GM19239 (cell line): ENCODE results near the gene FAR1.

Experiments
- DNase-seq: peaks from one replicate; pipeline ENCODE4 v3.0.0; 2011; ENCODE audit warnings: low spot score; ENCODE audit not compliant: insufficient read length
- FAIRE-seq: peaks from 2 replicates; lab custom pipeline; 2011; peaks lifted over from hg19 to GRCh38; lab: Jason Lieb, UNC

FAR1 gene

DNA sequence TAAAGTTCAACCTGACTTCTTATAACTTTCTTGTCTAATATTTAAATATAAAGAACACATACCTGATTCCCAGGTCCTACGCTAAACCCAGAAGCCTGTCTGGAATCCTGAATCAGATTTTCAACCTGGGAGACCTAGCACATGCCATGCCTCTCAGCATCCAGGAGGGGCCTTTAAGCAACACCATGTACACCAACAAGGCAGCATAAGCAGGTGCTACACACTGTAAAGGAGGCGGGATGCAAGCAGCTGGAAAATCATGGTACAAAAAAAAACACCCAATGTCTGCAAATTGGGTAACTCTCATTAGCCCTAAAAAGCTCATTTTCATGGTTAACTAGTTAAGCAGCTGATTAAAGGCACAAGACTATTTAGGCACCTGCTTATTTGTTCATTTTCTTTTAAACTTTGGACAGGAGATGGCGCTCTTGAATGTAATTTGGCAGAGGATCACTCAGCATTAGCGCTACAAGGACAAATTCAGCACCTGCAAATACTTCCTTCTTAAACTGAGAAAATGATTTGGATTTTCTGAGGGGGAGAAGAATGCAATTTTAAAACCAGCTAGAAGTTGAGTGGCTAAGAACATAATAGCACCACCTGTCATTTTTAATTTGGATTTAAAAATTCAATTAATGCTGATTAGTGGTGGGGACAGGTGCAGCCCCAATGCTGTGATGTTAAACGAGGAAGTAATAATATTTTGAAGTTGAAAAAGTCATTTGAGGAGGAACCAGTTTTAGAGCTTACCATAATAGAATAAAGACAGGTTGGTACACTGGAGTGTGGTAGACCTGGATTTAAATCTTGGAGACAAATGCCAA lies 104.0 kb downstream of the FAR1 start:
- FAIRE-seq (peak; percentile 48), DNase-seq (peak; percentile 9)

DNA sequence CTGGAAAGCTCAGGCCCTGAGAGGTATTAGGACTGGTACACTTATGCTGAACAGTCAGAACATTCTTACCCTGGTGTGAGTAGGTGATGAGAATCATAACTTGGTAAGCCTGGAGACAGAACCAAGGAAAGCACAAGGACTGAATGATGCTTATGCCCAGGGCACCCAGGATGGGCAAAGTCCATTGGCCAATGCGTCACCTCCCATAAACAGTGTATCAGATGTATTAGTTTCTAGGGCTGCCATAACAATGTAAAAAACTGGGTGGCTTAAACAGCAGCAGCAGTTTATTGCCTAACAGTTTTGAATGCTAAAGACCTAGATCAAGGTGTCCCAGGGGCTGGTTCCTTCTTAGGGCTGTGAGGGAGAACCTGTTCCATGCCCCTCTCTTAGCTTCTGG lies 107.0 kb downstream of the FAR1 start:
- DNase-seq (no peak), FAIRE-seq (no peak)

DNA sequence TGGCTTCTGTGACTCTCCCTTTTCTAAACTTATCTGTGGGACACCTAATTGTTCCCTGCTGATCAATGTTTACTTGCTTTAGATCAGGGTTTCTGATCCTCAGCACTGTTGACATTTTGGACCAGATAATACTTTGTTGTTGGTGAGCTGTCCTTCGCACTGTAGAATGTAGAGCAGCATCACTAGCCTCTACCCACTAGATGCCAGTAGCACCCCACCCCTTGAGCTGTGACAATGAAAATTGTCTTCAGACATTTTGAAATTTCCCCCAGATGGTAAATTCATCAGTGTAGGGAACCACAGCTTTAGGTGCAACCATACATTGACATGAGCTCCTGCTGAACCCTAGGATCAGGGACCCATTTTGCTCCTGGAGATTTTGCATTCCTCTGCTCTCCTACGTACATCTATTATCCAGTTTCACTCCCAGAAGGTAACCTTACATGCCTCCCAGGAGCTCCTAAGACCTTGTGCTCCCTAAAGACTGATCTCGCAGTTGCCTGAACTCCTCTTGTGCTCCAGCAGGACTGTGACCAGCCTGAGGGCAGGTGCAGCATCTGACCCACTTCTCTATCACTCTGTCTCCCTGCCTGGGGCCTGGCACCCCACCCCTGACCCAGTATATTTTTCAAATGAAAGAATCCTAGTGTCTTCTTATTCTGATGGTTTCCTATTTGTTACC lies 107.8 kb downstream of the FAR1 start:
- DNase-seq (no peak), FAIRE-seq (no peak)

DNA sequence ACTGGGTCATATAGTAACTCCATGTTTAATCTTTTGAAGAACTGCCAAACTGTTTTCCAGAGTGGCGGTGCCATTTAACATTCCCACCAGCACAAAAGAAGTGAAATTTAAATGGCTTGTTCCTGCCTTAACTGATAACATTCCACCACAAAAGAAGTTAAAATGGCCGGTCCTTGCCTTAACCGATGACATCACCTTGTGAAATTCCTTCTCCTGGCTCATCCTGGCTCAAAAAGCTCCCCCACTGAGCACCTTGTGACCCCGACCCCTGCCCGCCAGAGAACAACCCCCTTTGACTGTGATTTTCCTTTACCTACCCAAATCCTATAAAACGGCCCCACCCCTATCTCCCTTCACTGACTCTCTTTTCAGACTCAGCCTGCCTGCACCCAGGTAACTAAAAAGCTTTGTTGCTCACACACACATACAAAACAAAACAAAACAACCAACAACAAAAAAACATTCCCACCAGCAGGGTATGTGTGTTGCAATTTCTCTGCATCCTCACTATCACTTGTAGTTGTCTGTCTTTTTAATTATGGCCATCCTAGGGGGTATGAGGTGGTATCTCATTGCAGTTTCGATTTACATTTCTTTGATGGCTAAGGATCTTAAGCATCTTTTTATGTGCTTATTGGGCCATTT lies 109.0 kb downstream of the FAR1 start:
- DNase-seq = no peak
- no peak for FAIRE-seq

DNA sequence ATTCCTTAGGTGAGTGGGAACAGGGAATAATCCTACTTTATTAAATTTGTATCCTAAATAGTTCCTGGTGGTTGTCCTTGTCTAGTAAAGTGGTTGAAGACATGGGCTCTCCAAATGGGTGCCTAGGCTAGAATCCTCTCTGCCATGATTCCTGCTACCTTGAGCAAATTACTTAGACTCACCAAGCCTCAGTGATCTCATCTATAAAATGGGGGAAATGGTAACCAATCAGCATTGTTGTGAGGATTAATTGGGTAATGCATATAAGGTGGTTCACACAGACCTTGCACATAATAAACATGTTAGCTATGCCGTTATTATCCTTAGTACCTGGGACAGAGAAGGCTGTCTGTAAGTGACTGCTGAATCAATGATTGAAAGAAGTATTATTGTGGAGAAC lies 109.9 kb downstream of the FAR1 start:
- DNase-seq (no peak), FAIRE-seq (no peak)

DNA sequence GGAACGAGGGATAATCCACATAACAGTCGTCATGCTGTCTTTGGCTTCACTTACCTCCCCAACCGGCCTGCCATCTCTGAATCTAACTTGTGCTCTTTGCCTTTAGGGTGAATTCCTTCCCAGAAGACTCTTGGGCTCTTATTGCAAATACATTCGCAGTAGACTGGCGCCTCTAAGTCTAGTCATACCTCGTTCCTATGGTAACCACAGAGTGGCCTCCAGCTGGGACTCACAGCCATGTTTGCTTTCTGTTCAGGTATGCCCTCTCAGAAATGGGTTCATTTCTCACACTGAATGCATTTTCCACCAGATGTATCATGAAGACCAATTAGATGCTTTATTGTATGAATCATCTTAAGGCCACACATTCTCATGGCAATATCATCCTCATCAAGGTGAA lies 112.7 kb downstream of the FAR1 start:
- DNase-seq = no peak
- FAIRE-seq = no peak
